Measurements from ENCODE around the gene MAGI2.

MAGI2 gene

DNA sequence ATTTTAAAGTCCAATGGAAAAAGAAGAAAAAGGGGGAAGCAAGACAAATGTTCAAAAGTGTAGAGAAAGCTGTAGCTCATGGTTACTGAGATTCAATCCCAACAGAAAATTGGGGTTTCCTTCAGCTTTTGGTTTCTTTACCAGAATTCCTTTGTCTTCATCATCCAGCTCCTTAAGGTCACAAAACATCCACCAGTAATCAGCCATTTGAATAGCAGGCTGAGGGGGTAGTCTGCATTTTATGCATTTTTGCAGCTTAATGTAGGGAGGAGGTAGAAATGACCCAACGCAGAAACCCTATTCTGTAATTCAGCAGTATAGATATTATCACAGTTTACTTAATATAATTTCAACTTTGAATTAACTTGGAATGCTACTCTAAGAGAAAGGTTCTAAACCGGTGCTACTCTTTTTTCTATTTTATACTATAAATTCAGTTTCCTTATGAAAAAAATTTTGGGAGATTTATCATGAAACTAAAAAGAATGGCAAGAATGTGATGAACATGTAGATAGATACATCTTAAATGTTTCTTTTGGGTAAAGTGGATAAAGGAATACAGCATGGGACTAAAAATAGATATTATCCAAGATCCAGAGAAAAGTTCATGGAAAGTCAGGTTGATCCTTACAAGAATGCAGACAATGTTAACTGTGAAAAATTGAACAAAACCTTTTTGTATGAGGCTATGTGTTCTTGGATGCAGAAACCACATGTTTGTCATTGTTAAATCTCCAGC is 1058.0 kb downstream of the MAGI2 start:
- DNase-seq: peak; percentile 55

- DNase-seq: no peak
Observed at GRCh38 chr7:78389022-78389421, 1064.4 kb downstream of the MAGI2 start.

GRCh38 chr7:78386520-78386919 is 1066.9 kb downstream of the MAGI2 start:
- DNase-seq: no peak

DNA sequence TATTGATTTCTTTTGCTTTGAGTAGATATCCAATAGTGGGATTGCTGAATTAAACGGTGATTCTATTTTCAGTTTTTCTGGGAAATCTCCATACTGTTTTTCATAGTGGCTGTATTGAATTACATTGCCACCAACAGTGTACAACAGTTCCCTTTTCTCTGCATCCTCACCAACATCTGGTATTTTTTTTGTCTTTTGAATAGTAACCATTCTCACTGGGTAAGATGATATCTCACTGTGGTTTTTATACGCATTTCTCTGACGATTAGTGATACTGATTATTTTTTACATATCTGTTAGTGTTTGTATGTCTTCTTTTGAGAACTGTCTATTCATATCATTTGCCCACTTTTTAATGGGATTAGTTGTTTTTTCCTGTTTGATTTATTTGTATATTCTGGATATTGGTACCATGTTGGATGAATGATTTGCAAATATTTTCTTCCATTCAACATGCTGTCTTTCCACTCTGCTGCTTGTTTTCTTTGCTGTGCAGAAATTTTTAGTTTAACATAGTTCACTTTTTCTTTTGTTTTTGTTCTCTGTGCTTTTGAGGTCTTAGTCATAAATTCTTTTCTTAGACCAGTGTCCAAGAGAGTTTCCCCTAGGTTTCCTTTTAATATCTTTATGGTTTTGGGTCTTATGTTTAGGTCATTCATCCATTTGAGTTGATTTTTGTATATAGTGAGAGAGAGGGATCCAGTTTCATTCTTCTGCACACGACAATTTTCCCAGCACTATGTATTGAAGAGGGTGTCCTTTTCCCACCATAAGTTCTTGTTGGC is 1070.2 kb downstream of the MAGI2 start:
- no peak for DNase-seq

DNA sequence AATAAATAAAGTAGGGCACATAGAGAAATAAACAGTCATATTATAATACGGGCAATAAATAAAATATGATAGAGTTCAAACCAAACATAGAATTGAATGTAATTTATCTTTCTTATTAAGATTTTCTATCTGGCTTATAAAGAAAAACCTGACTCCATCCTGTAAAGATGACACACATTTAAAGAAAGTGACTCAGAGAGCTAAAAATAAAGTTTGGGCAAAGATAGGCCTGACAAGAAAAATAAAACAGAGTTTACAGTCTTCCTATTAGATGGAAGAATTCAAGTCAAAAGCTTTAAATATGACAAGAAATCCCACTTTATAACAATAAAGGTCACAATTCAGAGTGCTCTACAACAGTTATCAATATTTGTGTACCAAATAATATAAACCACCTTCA is 1074.3 kb downstream of the MAGI2 start:
- DNase-seq: peak; percentile 45

DNA sequence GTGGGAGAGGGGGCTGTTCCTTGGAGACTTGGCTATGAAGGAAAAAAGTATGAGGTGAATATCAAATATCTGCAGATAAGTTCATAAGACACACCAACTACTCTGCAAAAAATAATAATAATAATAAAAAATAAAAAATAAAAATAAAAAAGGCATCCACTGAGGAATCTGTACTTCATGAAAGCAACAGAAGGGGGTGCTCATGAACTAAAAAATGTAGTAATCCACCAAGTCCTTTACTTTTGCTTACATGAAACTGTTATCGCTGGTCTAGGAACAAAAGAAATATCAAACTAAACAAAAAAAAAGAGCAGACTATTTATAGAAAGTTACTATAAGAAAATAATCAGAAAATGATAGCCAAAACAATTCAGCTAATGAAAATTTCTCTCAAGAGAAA is 1075.9 kb downstream of the MAGI2 start:
- no peak for DNase-seq

- no peak for DNase-seq
Observed at GRCh38 chr7:78370936-78371335, 1082.5 kb downstream of the MAGI2 start.

- peak; percentile 30 for DNase-seq
Observed at GRCh38 chr7:78368771-78369170, 1084.7 kb downstream of the MAGI2 start.

GRCh38 chr7:78367280-78367773 is 1086.1 kb downstream of the MAGI2 start:
- no peak for DNase-seq

DNA sequence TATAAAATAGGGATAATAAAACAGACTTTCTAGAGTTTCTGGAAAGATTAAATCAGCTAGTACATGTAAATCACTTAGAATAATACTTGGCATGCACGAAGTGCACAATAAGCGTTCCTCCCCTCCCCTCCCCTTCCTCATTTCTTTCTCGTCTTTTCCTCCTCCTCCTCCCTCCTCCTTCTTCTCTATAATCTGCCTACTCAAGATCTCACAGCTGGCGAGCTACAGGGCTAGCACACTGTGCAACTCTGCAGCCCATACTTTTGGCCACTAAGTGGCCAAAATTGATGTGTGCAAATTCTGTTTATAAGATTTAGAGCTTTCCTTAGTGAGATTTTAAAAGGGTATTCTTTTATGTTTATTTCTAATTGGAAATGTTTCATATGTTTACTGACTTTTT is 1089.6 kb downstream of the MAGI2 start:
- DNase-seq: no peak

GRCh38 chr7:78359836-78360235 is 1093.6 kb downstream of the MAGI2 start:
- DNase-seq: no peak

GRCh38 chr7:78357709-78358108 is 1095.8 kb downstream of the MAGI2 start:
- no peak for DNase-seq

DNA sequence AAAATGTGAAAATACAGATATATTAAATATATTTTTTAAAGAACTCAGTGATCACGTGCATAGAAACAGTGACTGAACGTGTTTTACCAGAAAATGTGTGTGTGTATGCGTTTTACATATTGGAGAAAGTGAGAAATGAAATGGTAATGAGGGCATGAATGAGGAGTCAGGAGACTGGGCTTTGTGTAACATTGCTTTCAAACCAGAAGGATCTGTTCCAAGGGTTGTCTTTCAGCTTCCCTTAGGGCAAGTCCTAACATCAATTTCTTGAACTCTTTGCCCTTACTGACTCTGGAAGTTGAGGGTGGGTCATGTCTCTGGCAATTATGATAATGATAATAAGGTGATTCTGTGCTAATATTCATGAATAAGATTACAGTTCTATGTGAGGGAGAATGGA is 1097.6 kb downstream of the MAGI2 start:
- DNase-seq: no peak

DNA sequence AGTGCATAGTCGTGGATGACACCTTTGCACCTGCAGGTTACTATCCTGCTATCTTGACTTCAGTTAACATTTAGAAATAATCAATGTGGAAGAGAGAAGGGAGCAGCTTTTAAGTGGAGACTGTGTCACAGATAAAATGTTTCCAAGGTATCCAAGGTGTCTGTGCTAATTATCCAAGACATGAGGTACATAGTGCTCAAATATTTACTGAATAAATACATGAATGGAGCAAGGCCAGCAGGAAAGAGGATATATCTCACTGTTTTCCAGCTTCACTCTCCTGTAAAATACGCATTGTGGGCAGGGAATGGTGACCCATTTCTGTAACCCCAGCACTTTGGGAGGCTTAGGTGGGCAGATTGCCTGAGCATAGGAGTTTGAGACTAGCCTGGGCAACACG is 1102.5 kb downstream of the MAGI2 start:
- DNase-seq: no peak

DNA sequence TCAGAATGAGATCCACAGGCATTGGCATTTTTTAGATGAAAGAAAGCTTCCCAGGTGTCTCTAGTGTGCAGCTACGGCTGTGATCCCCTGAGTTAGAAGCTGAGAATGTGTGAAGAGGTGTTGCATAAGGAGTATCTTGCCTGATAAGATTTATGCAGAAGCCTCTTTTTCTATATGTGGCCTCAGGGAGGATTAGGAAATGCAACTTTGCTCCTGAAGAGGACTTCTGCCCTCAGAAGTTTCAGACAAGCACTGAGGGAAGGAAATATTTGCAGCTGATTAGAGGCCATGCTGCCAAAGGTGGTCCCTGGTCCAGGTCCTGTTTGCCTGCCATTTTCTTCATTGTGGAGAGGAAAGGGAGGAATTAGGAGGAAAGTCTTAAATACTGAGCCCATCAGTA is 1103.1 kb downstream of the MAGI2 start:
- DNase-seq: no peak

DNA sequence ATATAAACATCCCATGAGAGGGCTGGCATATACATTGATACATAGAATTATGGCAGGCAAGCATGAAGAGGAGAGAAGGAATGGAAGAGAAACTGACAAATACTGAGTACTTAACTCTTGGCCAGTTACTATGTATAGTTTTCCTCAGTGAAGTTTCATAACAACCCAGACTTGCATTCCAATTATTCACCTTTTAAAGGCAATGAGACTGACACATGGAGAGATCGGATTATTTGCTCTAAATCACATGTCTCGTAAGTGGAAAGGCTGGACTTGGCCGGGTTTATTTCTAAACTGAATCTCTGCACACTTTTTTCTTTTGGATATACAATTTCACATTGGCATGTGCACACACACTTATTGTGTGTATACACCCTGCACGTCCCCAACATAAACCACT is 1106.6 kb downstream of the MAGI2 start:
- DNase-seq: no peak

DNA sequence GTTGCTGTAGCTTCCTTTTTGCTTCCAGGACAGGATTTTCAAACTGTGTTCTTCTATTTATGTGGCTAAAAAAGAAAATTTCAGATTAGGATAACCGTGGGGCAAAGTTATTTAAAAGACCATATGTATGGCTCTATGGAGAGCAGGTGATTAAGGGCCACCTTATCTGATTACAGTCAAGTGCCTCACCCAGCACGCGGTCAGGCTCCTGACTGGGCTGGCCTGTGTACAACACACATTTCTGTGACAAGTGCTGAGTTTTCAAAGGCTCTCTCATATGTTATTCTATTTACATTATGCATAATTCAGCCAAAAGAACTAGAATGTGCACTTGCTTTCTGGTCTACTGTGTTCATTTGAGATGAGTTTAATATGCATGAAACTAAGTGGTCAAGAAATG is 1107.5 kb downstream of the MAGI2 start:
- DNase-seq: no peak

- DNase-seq: peak; percentile 55
Observed at GRCh38 chr7:78345293-78345911, 1108.1 kb downstream of the MAGI2 start.

DNA sequence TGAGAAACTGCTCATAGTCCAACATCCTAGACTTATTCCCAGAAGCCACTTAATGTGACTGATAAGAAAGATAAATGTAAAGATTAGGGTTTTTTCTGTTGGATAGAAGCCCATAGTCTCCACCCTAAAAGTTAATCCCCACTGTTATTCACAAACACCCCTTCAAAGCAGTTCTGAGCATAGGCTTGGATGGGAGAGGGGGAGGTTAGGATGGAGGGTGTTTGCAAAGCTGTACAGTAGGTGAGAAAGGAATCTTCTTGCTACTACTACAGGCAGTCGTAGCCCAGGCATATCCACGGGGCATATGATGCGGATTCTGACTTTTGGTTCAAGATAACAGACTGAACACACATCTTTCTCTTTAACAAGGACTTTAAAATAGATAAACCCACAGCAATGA is 1119.0 kb downstream of the MAGI2 start:
- no peak for DNase-seq

DNA sequence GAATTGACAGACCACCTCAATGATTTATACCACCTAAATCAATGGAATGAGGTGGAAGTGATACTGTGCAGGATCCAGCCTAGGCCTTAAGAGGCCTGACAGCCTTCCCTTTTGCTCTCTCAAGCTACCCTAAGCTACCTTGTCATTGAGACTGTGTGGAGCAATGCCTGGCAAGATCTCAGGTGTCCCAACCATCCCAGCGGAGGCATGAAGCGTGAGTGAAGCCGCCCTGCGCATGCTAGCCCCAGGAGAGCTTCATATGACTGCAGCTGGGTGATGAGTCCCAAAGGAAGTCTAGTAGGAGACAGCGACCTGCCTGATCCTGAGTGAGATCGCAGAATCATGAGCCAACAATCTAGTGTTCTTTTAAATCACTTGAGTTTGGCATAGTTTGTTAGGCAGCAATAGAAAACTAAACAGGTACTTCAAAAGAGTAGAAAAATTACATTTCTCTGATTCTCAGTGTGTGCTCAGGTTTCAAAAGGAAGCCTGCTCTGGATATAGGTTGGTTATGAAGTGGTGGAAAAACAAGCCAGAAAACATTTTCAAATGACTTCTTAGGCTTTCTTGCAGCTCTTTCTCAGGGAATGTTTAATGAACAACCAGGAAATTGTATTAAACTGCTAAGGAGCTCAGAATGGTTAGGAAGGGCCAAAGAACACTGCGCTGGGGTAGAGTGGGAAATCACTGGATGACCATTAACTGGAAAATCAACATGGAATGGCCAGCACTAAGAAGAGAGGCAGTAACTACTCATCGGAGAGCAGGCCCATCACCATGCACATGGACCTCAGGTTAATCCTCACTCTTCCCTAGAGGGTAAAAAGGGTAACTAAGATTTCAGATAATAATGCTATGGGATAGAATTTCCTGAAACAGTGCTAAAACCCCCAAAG is 1119.7 kb downstream of the MAGI2 start:
- DNase-seq: no peak

- DNase-seq: peak; percentile 13
Observed at GRCh38 chr7:78329001-78329655, 1124.3 kb downstream of the MAGI2 start.

DNA sequence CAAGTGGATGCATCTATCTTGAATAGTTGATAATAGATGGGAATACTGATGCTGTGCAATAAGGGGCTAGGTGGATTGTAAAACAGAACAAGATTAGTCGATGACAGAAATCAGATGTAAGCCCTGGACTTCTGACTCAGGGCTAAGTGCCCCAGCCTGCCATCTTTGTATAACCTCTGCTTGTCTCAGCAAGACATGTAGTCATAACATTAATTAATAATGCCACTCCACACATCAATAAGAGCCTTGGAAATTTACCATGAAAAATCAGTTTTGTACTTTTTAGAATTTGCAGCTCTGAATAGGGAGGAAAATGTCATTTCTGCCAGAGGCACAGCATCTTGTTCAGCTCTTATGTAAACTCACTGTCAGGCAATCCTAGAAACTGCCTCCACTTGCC is 1125.7 kb downstream of the MAGI2 start:
- no peak for DNase-seq
